Epithelial cell of proximal tubule (primary cell): Measurements from ENCODE around the gene TMOD2. TPM values are rescaled to one million over a fixed set of nuclear protein-coding genes. Genes with fewer than 3 reads are reported as not detected.

Experiments
- DNase-seq: peaks from one replicate; pipeline ENCODE4 v3.0.0-alpha.2; 2011; ENCODE audit warnings: low read depth
- H3K4me3 ChIP-seq: 2 replicates; pipeline ENCODE4 v1.5.1; 2011; ENCODE audit warnings: low read depth, mild to moderate bottlenecking, low read length
- total RNA-seq: library from RNA; depleted of rRNA; stranded (reverse); fragments of >200 nt; gene quantifications from 2 replicates; pipeline ENCODE4 v1.2.3, GENCODE V29; 2015
- TF ChIP-seq, protein P1 (sequence below): conservative IDR thresholded peaks from 2 replicates; pipeline ENCODE4 v1.5.1; 2012; ENCODE audit warnings: low read depth, mild to moderate bottlenecking, low read length

Gene TMOD2
- total RNA-seq, 1 donor from 2014 or later: 1.6 TPM

DNA sequence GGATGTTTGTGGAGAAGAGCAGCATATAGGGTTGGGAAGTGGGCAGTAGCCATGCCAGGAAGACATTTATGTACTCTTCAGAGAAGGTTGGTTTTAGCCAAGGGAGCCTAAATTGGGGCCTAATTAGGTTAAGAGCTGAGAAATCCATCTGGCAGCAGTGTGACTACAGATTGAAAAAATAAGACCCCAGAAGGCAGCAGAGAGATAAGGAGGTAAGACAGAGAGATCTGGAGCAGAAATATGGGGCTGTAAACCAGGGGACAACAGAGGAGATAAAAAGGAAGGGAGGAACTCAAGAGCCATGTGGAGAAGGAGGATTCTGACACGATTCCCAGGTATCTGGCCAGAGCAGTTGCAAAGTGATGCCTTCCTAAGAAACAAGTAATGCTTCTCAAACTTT lies 37.2 kb upstream of the TMOD2 start:
- no peak overlapping the region for H3K4me3 ChIP-seq
- TF ChIP-seq, protein P1, sequence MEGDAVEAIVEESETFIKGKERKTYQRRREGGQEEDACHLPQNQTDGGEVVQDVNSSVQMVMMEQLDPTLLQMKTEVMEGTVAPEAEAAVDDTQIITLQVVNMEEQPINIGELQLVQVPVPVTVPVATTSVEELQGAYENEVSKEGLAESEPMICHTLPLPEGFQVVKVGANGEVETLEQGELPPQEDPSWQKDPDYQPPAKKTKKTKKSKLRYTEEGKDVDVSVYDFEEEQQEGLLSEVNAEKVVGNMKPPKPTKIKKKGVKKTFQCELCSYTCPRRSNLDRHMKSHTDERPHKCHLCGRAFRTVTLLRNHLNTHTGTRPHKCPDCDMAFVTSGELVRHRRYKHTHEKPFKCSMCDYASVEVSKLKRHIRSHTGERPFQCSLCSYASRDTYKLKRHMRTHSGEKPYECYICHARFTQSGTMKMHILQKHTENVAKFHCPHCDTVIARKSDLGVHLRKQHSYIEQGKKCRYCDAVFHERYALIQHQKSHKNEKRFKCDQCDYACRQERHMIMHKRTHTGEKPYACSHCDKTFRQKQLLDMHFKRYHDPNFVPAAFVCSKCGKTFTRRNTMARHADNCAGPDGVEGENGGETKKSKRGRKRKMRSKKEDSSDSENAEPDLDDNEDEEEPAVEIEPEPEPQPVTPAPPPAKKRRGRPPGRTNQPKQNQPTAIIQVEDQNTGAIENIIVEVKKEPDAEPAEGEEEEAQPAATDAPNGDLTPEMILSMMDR: no peak
- DNase-seq: no peak

DNA sequence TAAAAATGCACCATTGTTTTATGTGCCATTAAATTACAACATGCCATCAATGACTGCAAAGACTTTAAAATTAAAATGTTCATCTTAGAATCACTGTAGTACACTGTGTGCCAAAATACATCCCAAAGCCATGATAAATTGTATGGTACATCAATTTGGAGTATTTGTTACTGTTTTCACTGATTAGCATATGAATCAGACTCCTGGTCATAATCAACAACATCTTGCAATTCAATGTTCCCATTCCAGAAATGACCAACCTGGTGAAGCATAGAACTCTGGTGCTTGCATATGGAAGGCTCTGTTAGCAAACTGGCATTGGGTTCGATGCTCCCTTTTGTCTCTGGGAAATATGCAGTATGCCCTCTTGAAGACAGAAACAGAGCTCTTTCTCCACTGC lies 36.5 kb upstream of the TMOD2 start:
- H3K4me3 ChIP-seq: no peak overlapping the region

DNA sequence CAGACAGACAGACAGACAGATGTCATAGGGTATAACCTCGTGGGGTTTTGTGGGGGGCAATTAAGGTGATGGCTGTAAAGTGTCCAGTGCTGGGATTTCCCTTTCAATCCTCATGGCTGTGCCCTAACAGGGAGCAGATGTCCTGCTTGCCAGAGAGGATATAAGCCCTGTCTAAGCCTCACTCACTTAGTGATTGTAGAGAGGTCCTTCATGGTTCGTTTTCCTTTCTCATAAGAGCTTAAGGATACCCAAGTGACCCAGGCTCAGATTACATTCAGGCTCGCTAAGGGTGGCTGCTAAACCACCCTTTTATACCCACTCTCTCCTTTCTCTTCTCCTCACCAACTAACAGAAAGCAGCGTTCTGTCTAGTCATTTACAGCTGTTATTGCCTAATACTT lies 33.2 kb upstream of the TMOD2 start:
- TF ChIP-seq, protein P1: no peak
- no peak for DNase-seq
- no peak overlapping the region for H3K4me3 ChIP-seq

More for the DNA sequence above, 36.5 kb upstream of the TMOD2 start:
- no peak for DNase-seq
- TF ChIP-seq, protein P1: no peak

DNA sequence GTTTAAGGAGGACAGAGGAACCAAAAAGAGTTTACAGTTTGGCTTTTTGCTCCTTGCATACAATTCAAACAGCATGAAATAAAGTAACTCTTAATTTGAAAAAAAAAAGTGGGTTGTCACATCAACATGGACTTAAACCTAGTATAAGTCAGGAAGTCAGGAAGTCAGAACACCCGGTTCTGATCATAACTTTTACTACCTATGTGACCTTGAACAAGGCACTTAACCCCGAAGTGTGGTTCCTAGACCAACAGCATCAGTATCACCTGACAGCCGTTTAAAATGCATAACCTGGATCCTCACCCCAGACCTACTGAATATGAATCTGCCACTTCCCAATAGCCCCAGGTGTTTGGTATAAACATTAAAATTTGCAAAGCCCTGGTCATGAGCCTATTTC lies 32.7 kb upstream of the TMOD2 start:
- no peak overlapping the region for H3K4me3 ChIP-seq
- no peak for DNase-seq
- TF ChIP-seq, protein P1: no peak

DNA sequence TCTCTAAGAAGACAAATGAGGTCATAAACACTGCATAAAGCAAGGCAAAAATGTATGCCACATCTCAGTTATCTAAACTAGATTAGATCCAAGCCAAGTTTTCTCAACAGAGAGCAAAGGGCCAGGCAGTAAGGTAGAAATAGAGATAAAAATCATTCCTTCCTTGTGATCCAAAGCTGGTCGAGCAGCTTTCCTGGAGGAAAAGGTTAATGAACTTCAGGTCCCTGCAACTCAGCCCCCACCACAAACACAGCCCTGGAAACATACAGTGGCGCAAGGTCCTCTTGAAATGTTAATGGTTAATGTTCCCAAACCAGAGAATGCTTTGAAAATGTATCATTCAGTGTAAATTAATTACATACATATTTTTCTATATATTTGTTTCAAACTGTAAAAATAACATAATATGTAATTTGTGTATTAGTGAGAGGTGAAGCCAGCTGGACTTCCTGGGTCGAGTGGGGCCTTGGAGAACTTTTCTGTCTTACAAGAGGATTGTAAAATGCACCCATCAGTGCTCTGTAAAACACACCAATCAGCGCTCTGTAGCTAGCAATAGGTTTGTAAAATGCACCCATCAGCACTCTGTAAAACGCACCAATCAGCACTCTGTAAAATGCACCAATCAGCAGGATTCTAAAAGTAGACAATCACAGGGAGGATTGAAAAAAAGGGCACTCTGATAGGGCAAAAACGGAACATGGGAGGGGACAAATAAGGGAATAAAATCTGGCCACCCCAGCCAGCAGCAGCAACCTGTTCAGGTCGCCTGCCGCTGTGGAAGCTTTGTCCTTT lies 31.0 kb upstream of the TMOD2 start:
- no peak overlapping the region for H3K4me3 ChIP-seq
- no peak for DNase-seq
- TF ChIP-seq, protein P1: no peak

DNA sequence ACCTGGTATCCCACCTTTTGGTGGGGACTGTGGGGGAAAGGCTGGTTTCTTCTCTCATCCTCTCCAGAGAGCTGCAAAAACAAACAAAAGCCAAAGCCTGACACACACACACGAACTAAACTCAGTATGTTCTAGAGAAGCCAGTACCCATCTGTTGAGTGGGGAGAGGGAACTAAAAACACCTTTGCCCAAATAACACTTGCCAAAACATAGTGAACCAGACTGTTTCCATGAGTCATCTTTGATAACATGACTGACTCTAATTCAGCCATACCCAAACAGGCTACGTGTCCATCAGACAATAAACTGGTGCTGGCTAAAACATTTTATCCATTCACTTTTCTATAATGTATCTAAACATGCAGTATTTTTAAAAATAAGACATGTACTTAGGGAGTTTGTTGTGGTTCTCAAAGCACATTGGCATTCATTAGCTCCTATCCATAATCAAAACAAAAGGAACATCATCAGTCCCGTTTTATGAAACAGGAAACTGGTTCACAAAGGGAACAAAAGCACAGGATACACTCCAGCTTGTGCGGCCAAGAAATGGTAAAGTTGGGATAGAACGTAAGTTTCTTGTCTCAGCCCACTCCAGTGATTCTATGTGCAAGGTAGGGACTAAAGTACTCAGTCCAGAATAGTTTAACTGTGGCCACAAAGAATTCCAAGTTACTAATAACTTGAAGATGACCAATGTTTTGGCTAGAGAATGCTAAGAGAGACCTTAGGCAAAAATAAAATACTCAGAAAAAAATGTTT lies 30.0 kb upstream of the TMOD2 start:
- no peak for DNase-seq
- TF ChIP-seq, protein P1: no peak

More for the DNA sequence above, 30.0 kb upstream of the TMOD2 start:
- no peak overlapping the region for H3K4me3 ChIP-seq
